ENCODE data around the gene ANXA2R. TPM values are rescaled to one million over a fixed set of nuclear protein-coding genes. Genes with fewer than 3 reads are reported as not detected.
"Not testable (repeated sequence)": the region's sequence is repeated elsewhere in the genome, so short reads cannot be mapped to it uniquely, and the experiment has no call there.

Gene ANXA2R
- total RNA-seq, 2 donors from 2014 or later, result 4.8 to 6.9 TPM

DNA sequence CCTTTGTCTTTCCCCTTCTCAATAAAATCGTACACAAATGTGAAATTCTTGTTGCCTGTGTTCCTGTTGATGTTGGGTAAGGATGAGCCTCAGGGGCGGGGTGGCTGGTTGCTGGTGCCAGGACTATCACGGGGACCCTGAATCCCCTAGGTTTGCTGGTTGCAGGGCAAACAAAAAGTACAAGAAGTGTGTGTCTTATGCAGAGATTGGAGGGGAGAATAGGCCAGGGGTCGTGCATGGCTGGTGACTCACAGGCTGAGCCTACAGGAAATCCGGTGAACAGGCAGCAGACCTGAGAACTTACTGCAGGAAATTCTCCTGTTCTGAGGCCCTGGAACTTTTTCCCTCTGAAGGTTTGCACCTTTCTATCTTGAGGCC, 5.5 kb downstream of the ANXA2R start:
- ATAC-seq (no peak), DNase-seq (ENCODE audit: low spot score) (no peak)
- H3K4me1 Mint-ChIP-seq (ENCODE audit: low read depth in 2 of 2), result peaks cover 30 to 45% of the 10 kb centered on the region in 2 donors
- no peaks in the 10 kb centered on the region for H3K36me3 Mint-ChIP-seq
- H3K27ac Mint-ChIP-seq, result peak overlapping the region; percentile 2 to 73
- H3K27me3 Mint-ChIP-seq, result no peaks in the 10 kb centered on the region
- H3K4me3 Mint-ChIP-seq, result peak overlapping the region; percentile 26
- no peaks in the 10 kb centered on the region for H3K9me3 Mint-ChIP-seq

DNA sequence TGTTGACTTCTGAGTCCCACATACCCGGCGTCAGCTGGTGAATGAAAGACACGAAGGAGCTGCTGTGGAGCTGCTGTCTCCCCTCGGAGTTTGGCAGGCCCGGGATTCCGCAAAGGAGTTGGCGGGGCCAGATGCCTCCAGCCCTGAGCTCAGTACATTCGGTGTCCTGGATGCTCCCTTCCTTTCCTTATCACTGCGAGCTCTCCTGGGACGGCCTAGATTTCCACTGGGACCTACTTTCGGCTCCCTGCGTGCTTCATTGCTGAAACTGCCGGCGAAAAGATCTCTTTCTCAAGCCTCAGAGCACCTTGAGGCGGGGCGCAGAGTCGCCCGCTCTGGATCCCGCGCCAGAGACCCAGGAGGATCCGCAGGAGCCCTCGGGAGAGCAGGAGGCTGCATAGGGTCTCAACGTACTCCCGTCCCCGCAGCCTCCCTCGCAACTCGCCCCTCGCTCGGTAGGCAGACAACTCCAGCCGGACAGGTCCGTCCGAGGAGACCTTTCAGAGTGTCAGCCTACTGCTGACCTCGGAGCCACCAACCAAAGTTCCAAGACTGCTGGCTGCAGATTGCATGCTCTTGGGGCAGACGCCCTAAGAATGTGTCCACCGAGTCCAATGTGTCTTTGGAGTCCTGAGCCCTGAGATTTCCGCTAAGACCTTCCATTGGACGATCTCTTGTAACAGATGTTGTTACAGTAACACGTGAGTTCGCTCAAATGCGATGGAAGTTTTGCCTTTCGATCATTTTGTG, 6.1 kb downstream of the ANXA2R start:
- peak overlapping the region; percentile 26 for H3K4me3 Mint-ChIP-seq
- H3K27ac Mint-ChIP-seq, result peak overlapping the region in 1 of 2 donors; percentile 2

DNA sequence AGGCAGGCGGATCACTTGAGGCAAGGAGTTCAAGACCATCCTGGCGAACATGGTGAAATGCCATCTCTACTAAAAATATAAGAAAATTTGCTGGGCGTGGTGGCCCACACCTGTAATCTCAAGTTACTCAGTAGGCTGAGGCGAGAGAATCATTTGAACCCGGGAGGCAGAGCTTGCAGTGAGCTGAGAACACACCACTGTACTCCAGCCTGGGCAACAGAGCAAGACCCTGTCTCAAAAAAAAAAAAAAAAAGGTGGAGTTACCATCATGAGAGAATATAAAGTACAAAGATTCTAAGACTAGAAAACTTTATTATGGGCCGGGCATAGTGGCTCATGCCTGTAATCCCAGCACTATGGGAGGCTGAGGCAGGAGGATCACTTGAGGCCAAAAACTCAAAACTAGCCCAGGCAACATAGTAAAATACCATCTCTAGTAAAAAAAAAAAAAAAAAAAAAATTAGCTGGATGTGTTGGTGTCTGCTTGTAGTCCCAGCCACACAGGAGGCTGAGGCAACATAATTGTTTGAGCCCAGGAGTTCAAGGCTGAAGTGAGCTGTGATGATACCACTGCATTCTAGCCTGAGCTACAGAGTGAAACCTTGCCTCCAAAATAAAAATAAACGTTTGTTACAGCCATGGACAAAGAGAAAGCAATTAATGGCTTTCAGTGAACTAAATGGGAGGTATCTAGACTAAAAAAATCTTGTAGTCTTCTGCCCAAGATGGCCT, 12.9 kb downstream of the ANXA2R start:
- no peak for DNase-seq (ENCODE audit: low spot score)
- no peaks in the 10 kb centered on the region for H3K36me3 Mint-ChIP-seq
- H3K27ac Mint-ChIP-seq, result peak overlapping the region in 1 of 2 donors; percentile 55
- H3K4me3 Mint-ChIP-seq, result no peak overlapping the region
- no peaks in the 10 kb centered on the region for H3K9me3 Mint-ChIP-seq
- H3K27me3 Mint-ChIP-seq, result no peaks in the 10 kb centered on the region
- ATAC-seq, result no peak
- H3K4me1 Mint-ChIP-seq (ENCODE audit: low read depth in 2 of 2), result peaks cover 6 to 15% of the 10 kb centered on the region in 2 donors

More for the DNA sequence above, 6.1 kb downstream of the ANXA2R start:
- Mint-ChIP-seq H3K27me3 (no peaks in the 10 kb centered on the region), H3K36me3 (no peaks in the 10 kb centered on the region), H3K9me3 (no peaks in the 10 kb centered on the region), H3K4me1 (ENCODE audit: low read depth in 2 of 2) (peaks cover 27 to 41% of the 10 kb centered on the region in 2 donors)
- ATAC-seq (no peak), DNase-seq (ENCODE audit: low spot score) (no peak)

DNA sequence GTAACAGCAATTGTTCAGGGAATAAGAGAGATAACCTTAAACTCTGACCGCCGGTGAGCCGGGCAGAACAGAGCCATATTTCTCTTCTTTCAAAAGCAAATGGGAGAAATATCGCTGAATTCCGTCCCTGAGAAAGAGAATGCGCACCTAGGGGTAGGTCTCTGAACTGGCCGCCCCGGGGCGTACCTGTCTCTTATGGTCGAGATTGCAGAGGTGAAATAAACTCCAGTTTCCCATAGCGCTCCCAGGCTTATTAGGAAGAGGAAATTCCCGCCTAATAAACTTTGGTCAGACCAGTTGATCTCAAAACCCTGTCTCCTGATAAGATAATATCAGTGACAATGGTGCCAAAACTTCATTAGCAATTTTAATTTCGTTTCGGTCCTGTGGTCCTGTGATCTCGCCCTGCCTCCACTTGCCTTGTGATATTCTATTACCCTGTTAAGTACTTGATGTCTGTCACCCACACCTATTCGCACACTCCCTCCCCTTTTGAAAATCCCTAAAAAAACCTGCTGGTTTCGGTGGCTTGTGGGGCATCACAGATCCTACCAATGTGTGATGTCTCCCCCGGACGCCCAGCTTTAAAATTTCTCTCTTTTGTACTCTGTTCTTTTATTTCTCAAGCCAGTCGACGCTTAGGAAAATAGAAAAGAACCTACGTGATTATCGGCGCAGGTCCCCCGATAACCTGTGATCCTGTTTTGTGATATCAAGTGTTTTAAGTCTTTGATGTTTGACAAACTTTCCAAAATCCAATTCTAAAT, 14.8 kb downstream of the ANXA2R start:
- not testable (repeated sequence) for H3K4me3 Mint-ChIP-seq; H3K36me3 Mint-ChIP-seq; DNase-seq (ENCODE audit: low spot score); H3K27ac Mint-ChIP-seq; H3K27me3 Mint-ChIP-seq; H3K9me3 Mint-ChIP-seq; ATAC-seq
- H3K4me1 Mint-ChIP-seq (ENCODE audit: low read depth in 2 of 2), result peaks cover 7 to 16% of the 10 kb centered on the region in 2 donors

DNA sequence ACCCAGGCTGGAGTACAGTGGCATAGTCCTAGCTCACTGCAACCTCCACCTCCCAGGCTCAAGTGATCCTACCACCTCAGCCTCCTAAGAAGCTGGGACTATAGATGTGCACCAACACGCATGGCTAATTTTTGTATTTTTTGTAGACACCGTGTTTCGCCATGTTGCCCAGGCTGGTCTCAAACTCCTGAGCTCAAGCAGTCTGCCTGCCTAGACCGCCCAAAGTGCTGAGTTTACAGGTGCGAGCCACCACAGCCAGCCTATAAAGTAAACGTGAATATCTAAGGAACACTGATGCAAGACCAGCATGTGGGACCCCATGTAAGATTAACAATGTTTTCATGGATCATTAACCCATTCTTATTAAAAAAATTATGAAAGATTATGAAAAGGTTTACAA, 15.9 kb downstream of the ANXA2R start:
- Mint-ChIP-seq H3K36me3 (no peaks in the 10 kb centered on the region), H3K9me3 (no peaks in the 10 kb centered on the region), H3K27ac (no peak overlapping the region), H3K4me1 (ENCODE audit: low read depth in 2 of 2) (peaks cover 18 to 22% of the 10 kb centered on the region in 2 donors), H3K4me3 (no peak overlapping the region), H3K27me3 (no peaks in the 10 kb centered on the region)
- DNase-seq (ENCODE audit: low spot score) (no peak), ATAC-seq (no peak)

DNA sequence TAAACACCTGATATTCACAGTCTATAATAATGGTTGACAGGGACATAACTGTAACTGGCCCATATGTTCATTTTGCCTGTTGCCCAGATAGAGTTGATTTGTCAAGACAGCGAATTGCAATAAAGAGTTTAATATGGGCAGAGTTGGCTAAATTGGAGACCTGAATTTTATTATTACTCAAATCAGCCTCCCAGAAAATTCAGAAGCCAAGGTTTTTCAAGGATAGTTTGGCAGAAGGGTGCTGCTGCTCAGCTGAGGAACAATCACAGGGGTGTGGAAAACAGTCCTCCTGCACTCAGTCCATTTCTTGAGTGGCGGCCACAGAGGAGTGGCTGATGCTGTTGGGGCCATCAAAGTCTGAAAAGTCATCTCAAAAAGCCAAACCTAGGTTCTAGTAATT, 19.0 kb downstream of the ANXA2R start:
- DNase-seq (ENCODE audit: low spot score), result no peak
- Mint-ChIP-seq H3K4me1 (ENCODE audit: low read depth in 2 of 2) (peaks cover 38 to 42% of the 10 kb centered on the region in 2 donors), H3K4me3 (peak overlapping the region; percentile 98), H3K27me3 (no peaks in the 10 kb centered on the region), H3K9me3 (no peaks in the 10 kb centered on the region), H3K36me3 (no peaks in the 10 kb centered on the region), H3K27ac (peak overlapping the region; percentile 99 to 100)
- ATAC-seq, result no peak

DNA sequence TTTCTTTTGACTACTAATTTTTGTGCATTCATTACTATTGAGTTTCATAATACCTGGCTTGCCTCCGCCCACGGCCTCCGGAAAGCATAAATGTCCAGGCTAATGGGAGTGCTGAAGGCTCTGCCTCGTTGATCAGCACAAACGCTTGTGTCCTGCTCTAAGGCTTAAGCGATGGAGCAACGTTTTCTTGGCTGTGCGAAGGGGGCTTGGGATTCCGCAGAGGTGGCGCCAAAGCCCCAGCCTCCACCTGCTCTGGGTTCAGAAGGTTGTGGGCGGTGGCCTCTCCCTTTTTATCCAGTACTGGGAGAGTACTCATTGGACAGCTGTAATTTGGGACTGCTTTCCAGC, 19.7 kb downstream of the ANXA2R start:
- Mint-ChIP-seq H3K27ac (peak overlapping the region; percentile 99 to 100), H3K27me3 (no peaks in the 10 kb centered on the region), H3K36me3 (no peaks in the 10 kb centered on the region), H3K9me3 (no peaks in the 10 kb centered on the region), H3K4me3 (peak overlapping the region; percentile 98), H3K4me1 (ENCODE audit: low read depth in 2 of 2) (peaks cover 43 to 46% of the 10 kb centered on the region in 2 donors)
- no peak for DNase-seq (ENCODE audit: low spot score)
- ATAC-seq, result peak in 1 of 2 donors; percentile 1

DNA sequence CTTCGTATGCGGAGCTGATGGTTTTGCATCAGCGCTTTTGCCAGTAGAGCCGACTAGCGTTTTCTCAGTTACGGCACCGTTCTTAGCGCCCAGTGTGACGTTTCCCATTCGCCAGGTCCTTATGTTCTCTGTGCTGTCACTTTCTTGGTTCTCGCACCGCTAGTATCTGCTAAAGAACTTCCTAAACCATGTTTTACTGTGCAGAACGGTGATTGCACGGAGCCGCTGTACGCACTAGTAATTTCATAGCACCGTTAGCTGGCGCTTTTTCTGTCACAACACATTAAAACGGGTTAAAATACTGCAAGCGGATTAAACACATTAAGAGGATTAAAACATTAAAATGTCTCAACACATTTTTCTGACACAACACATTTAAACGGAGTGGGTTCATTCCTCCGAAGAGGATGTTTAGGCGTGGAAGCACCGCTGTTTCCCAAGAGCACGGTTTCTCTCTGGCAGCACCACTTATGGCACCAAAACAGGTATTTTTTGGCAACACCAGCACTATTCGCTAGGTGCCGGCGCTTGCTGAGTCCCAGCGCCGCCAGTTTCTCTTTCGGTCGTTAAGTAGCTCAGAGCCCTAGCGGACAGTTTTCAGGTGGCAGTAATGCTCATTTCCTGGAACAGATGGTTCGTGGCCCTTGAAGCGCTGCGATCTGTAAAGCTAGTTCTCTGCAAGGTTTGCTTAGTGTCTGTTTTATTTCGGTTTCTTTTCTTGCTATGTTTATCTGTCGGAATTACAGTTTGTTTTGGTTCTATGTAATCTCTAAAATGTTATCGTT, 20.3 kb downstream of the ANXA2R start:
- H3K9me3 Mint-ChIP-seq, result no peaks in the 10 kb centered on the region
- DNase-seq (ENCODE audit: low spot score) (peak; percentile 91), ATAC-seq (peak; percentile 80 to 84)
- H3K36me3 Mint-ChIP-seq, result peaks cover 2% of the 10 kb centered on the region
- H3K4me1 Mint-ChIP-seq (ENCODE audit: low read depth in 2 of 2), result peaks cover 46 to 52% of the 10 kb centered on the region in 2 donors
- no peaks in the 10 kb centered on the region for H3K27me3 Mint-ChIP-seq
- peak overlapping the region; percentile 98 for H3K4me3 Mint-ChIP-seq
- peak overlapping the region; percentile 99 to 100 for H3K27ac Mint-ChIP-seq

DNA sequence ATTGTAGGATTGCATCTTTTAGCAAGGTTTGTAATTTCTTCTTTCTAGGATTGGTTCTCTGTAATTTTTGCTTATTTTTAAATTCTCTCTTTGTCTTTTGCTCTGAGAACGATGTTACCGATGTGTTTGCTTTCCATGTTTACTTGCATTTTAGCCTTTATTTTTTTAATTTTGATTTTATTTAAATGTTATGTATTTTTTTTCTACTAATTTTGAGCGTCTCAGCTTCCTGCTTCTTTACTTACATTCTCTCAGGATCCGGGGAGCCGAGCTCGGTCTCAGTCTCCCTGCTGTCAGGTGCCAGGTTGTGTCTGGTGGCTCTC, 20.9 kb downstream of the ANXA2R start:
- DNase-seq (ENCODE audit: low spot score), result no peak
- no peak for ATAC-seq
- no peaks in the 10 kb centered on the region for H3K9me3 Mint-ChIP-seq
- peaks cover 4% of the 10 kb centered on the region for H3K36me3 Mint-ChIP-seq
- peak overlapping the region; percentile 99 to 100 for H3K27ac Mint-ChIP-seq
- H3K4me1 Mint-ChIP-seq (ENCODE audit: low read depth in 2 of 2), result peaks cover 48 to 54% of the 10 kb centered on the region in 2 donors
- peak overlapping the region; percentile 98 for H3K4me3 Mint-ChIP-seq
- H3K27me3 Mint-ChIP-seq, result no peaks in the 10 kb centered on the region

DNA sequence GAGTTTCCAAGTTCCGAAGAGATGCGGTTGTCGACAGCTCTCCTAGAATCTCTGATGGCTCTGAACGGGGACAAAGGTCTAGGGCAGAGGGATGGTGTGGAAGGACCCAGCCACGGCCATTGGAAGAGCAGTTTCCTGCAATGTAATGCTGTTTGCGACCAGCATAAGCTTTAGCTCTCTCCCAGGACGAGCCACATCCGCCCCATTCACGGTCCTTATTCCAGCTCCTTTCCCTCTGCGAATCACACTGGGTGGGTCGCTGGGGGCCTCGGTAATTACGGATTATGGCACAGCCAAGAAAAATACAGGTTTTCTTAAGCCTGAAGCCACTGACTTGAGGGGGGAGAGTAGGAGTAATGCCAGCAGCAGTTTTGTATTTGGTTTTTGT, 22.7 kb downstream of the ANXA2R start:
- Mint-ChIP-seq H3K27me3 (no peaks in the 10 kb centered on the region), H3K4me3 (peak overlapping the region; percentile 98), H3K9me3 (no peaks in the 10 kb centered on the region), H3K4me1 (ENCODE audit: low read depth in 2 of 2) (peaks cover 48 to 54% of the 10 kb centered on the region in 2 donors), H3K27ac (peak overlapping the region; percentile 99 to 100), H3K36me3 (peaks cover 4% of the 10 kb centered on the region)
- DNase-seq (ENCODE audit: low spot score) (no peak), ATAC-seq (peak; percentile 38 to 45)

DNA sequence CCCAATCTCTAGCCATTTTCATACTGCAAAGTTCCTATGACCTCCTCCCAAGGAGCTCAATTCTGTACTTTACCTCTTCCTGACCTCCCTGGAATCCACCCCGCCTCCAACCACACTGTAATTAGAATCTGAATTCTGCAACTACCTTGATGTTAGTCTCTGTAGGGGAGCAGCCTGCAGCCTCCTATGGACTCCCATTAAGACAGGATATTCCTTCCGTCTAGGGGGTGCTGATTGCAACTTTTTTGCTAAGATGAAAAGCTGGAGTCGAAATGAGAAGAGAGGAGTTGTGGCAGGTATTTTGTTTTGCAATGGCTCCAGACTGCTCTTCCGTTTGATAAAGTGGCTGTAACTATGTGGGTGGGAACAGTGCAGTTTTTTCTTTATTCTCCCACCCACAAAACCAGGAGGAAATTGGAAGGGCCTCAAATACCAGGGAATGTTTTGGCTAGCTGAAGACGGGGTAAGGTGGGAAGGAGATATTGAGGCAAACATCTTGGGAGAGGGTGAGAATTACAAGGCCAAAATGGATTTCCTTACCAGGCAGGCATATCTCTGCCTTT, 23.8 kb downstream of the ANXA2R start:
- Mint-ChIP-seq H3K27ac (peak overlapping the region; percentile 99 to 100), H3K36me3 (peaks cover 4% of the 10 kb centered on the region), H3K27me3 (no peaks in the 10 kb centered on the region), H3K4me3 (peak overlapping the region; percentile 98), H3K9me3 (no peaks in the 10 kb centered on the region), H3K4me1 (ENCODE audit: low read depth in 2 of 2) (peaks cover 48 to 54% of the 10 kb centered on the region in 2 donors)
- no peak for DNase-seq (ENCODE audit: low spot score)
- no peak for ATAC-seq

DNA sequence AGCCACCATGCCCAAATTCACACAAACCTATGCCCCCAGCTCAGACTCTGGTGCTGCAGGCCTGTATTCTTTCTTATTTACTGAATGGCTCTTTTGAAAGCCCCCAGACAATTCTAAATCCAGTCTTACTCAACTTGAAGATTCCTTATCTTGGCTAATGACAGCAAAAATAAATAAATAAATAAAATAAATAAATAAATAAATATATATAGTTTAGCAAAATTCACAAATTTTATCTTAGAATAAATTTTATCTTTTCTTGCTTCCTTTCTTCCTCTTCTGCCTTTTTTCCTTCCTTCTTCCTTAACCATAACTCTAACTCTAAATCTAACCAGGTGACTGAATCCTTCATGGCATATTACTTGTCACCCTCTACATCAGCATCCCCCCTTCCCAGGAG, 25.6 kb downstream of the ANXA2R start:
- no peaks in the 10 kb centered on the region for H3K9me3 Mint-ChIP-seq
- H3K27ac Mint-ChIP-seq, result no peak overlapping the region
- no peaks in the 10 kb centered on the region for H3K27me3 Mint-ChIP-seq
- peaks cover 56 to 59% of the 10 kb centered on the region in 2 donors for H3K4me1 Mint-ChIP-seq (ENCODE audit: low read depth in 2 of 2)
- H3K4me3 Mint-ChIP-seq, result no peak overlapping the region
- no peak for ATAC-seq
- no peak for DNase-seq (ENCODE audit: low spot score)
- H3K36me3 Mint-ChIP-seq, result peaks cover 4% of the 10 kb centered on the region

DNA sequence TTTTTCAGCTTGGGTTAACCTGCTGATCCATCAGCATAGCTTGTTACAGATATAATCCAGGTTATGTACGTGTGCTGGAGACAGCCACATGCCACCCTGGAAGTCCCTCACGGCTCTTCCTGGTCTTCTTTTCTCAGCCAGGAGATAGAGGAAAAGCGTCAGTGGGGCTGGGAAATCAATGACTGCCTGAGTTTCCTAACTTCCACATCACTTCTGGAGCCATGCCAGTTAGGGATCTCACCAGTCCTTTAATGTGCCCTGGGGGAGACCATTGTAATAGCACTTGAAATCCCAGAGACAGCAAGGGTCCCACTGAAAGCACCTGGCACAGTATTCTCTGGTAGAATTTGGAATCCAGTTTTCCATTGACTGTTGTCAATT, 29.2 kb downstream of the ANXA2R start:
- Mint-ChIP-seq H3K4me1 (ENCODE audit: low read depth in 2 of 2) (peaks cover 44 to 58% of the 10 kb centered on the region in 2 donors), H3K27me3 (no peaks in the 10 kb centered on the region), H3K9me3 (no peaks in the 10 kb centered on the region), H3K36me3 (peaks cover 4% of the 10 kb centered on the region), H3K27ac (peak overlapping the region; percentile 92 to 99), H3K4me3 (peak overlapping the region; percentile 78)
- no peak for DNase-seq (ENCODE audit: low spot score)
- no peak for ATAC-seq
